ENCODE measurements around the gene PALD1.

The PALD1 gene

GRCh38 chr10:70441895-70442309 lies 36.7 kb upstream of the PALD1 start:
- Histone ChIP-seq H3K4me3 (ENCODE audit: low read length) (no peak overlapping the region), H3K4me2 (ENCODE audit: low read length) (no peak overlapping the region), H3K36me3 (ENCODE audit: insufficient read depth, low read length) (no peaks in the 10 kb centered on the region), H3K27me3 (ENCODE audit: control insufficient read depth, insufficient read depth, low read length) (peaks cover 33% of the 10 kb centered on the region), H3K9me3 (replicated peaks; ENCODE audit: low read length) (no peaks in the 10 kb centered on the region), H3K9ac (ENCODE audit: low read depth, low read length) (no peak overlapping the region), H3K4me1 (ENCODE audit: control insufficient read depth, insufficient read depth, low read length) (peaks cover 8% of the 10 kb centered on the region)

- Histone ChIP-seq H3K36me3 (ENCODE audit: insufficient read depth, low read length) (no peaks in the 10 kb centered on the region), H3K4me2 (ENCODE audit: low read length) (no peak overlapping the region), H3K4me1 (ENCODE audit: control insufficient read depth, insufficient read depth, low read length) (peaks cover 8% of the 10 kb centered on the region), H3K27me3 (ENCODE audit: control insufficient read depth, insufficient read depth, low read length) (peaks cover 33% of the 10 kb centered on the region), H3K9me3 (replicated peaks; ENCODE audit: low read length) (no peaks in the 10 kb centered on the region), H3K4me3 (ENCODE audit: low read length) (no peak overlapping the region), H3K9ac (ENCODE audit: low read depth, low read length) (no peak overlapping the region)
Observed at GRCh38 chr10:70442332-70442988, 36.1 kb upstream of the PALD1 start.

- H3K4me3 ChIP-seq (ENCODE audit: low read length) = no peak overlapping the region
- no peaks in the 10 kb centered on the region for H3K9me3 ChIP-seq (replicated peaks; ENCODE audit: low read length)
- H3K4me1 ChIP-seq (ENCODE audit: control insufficient read depth, insufficient read depth, low read length) = peaks cover 8% of the 10 kb centered on the region
- H3K27me3 ChIP-seq (ENCODE audit: control insufficient read depth, insufficient read depth, low read length) = peaks cover 27% of the 10 kb centered on the region
- no peak overlapping the region for H3K9ac ChIP-seq (ENCODE audit: low read depth, low read length)
- H3K36me3 ChIP-seq (ENCODE audit: insufficient read depth, low read length) = no peaks in the 10 kb centered on the region
- no peak overlapping the region for H3K4me2 ChIP-seq (ENCODE audit: low read length)
Observed at GRCh38 chr10:70444744-70445143, 33.8 kb upstream of the PALD1 start.

- H3K4me3 ChIP-seq (ENCODE audit: low read length) = no peak overlapping the region
- peaks cover 8% of the 10 kb centered on the region for H3K4me1 ChIP-seq (ENCODE audit: control insufficient read depth, insufficient read depth, low read length)
- H3K4me2 ChIP-seq (ENCODE audit: low read length) = no peak overlapping the region
- no peak overlapping the region for H3K9ac ChIP-seq (ENCODE audit: low read depth, low read length)
- H3K36me3 ChIP-seq (ENCODE audit: insufficient read depth, low read length) = no peaks in the 10 kb centered on the region
- no peaks in the 10 kb centered on the region for H3K9me3 ChIP-seq (replicated peaks; ENCODE audit: low read length)
- peaks cover 15% of the 10 kb centered on the region for H3K27me3 ChIP-seq (ENCODE audit: control insufficient read depth, insufficient read depth, low read length)
Observed at GRCh38 chr10:70445718-70446657, 32.6 kb upstream of the PALD1 start.

- Histone ChIP-seq H3K27me3 (ENCODE audit: control insufficient read depth, insufficient read depth, low read length) (no peaks in the 10 kb centered on the region), H3K4me2 (ENCODE audit: low read length) (no peak overlapping the region), H3K4me3 (ENCODE audit: low read length) (no peak overlapping the region), H3K36me3 (ENCODE audit: insufficient read depth, low read length) (no peaks in the 10 kb centered on the region), H3K4me1 (ENCODE audit: control insufficient read depth, insufficient read depth, low read length) (peaks cover 8% of the 10 kb centered on the region), H3K9ac (ENCODE audit: low read depth, low read length) (no peak overlapping the region), H3K9me3 (replicated peaks; ENCODE audit: low read length) (no peaks in the 10 kb centered on the region)
Observed at GRCh38 chr10:70448236-70448635, 30.3 kb upstream of the PALD1 start.

GRCh38 chr10:70455213-70455630 lies 23.3 kb upstream of the PALD1 start:
- no peaks in the 10 kb centered on the region for H3K9me3 ChIP-seq (replicated peaks; ENCODE audit: low read length)
- peaks cover 27% of the 10 kb centered on the region for H3K27me3 ChIP-seq (ENCODE audit: control insufficient read depth, insufficient read depth, low read length)
- H3K9ac ChIP-seq (ENCODE audit: low read depth, low read length) = no peak overlapping the region
- no peak overlapping the region for H3K4me3 ChIP-seq (ENCODE audit: low read length)
- H3K36me3 ChIP-seq (ENCODE audit: insufficient read depth, low read length) = no peaks in the 10 kb centered on the region
- peaks cover 9% of the 10 kb centered on the region for H3K4me1 ChIP-seq (ENCODE audit: control insufficient read depth, insufficient read depth, low read length)
- H3K4me2 ChIP-seq (ENCODE audit: low read length) = no peak overlapping the region

GRCh38 chr10:70456164-70456563 lies 22.4 kb upstream of the PALD1 start:
- H3K9ac ChIP-seq (ENCODE audit: low read depth, low read length) = no peak overlapping the region
- no peaks in the 10 kb centered on the region for H3K36me3 ChIP-seq (ENCODE audit: insufficient read depth, low read length)
- no peaks in the 10 kb centered on the region for H3K9me3 ChIP-seq (replicated peaks; ENCODE audit: low read length)
- H3K4me3 ChIP-seq (ENCODE audit: low read length) = no peak overlapping the region
- H3K27me3 ChIP-seq (ENCODE audit: control insufficient read depth, insufficient read depth, low read length) = peaks cover 27% of the 10 kb centered on the region
- no peak overlapping the region for H3K4me2 ChIP-seq (ENCODE audit: low read length)
- peaks cover 9% of the 10 kb centered on the region for H3K4me1 ChIP-seq (ENCODE audit: control insufficient read depth, insufficient read depth, low read length)

- peaks cover 15% of the 10 kb centered on the region for H3K4me1 ChIP-seq (ENCODE audit: control insufficient read depth, insufficient read depth, low read length)
- peak overlapping the region; percentile 47 for H3K4me3 ChIP-seq (ENCODE audit: low read length)
- peak overlapping the region; percentile 36 for H3K9ac ChIP-seq (ENCODE audit: low read depth, low read length)
- peak overlapping the region; percentile 79 for H3K4me2 ChIP-seq (ENCODE audit: low read length)
- peaks cover 32% of the 10 kb centered on the region for H3K27me3 ChIP-seq (ENCODE audit: control insufficient read depth, insufficient read depth, low read length)
- no peaks in the 10 kb centered on the region for H3K36me3 ChIP-seq (ENCODE audit: insufficient read depth, low read length)
- H3K9me3 ChIP-seq (replicated peaks; ENCODE audit: low read length) = no peaks in the 10 kb centered on the region
Observed at GRCh38 chr10:70457759-70458305, 20.7 kb upstream of the PALD1 start.

- Histone ChIP-seq H3K4me2 (ENCODE audit: low read length) (peak overlapping the region; percentile 79), H3K9me3 (replicated peaks; ENCODE audit: low read length) (no peaks in the 10 kb centered on the region), H3K4me1 (ENCODE audit: control insufficient read depth, insufficient read depth, low read length) (peaks cover 16% of the 10 kb centered on the region), H3K4me3 (ENCODE audit: low read length) (peak overlapping the region; percentile 47), H3K9ac (ENCODE audit: low read depth, low read length) (peak overlapping the region; percentile 36), H3K36me3 (ENCODE audit: insufficient read depth, low read length) (no peaks in the 10 kb centered on the region), H3K27me3 (ENCODE audit: control insufficient read depth, insufficient read depth, low read length) (peaks cover 34% of the 10 kb centered on the region)
Observed at GRCh38 chr10:70458329-70459060, 20.1 kb upstream of the PALD1 start.

GRCh38 chr10:70459061-70459773 lies 19.4 kb upstream of the PALD1 start:
- Histone ChIP-seq H3K4me1 (ENCODE audit: control insufficient read depth, insufficient read depth, low read length) (peaks cover 16% of the 10 kb centered on the region), H3K9me3 (replicated peaks; ENCODE audit: low read length) (no peaks in the 10 kb centered on the region)

More at GRCh38 chr10:70459061-70459773, 19.4 kb upstream of the PALD1 start:
- Histone ChIP-seq H3K27me3 (ENCODE audit: control insufficient read depth, insufficient read depth, low read length) (peaks cover 38% of the 10 kb centered on the region), H3K4me3 (ENCODE audit: low read length) (no peak overlapping the region), H3K36me3 (ENCODE audit: insufficient read depth, low read length) (no peaks in the 10 kb centered on the region), H3K4me2 (ENCODE audit: low read length) (no peak overlapping the region), H3K9ac (ENCODE audit: low read depth, low read length) (no peak overlapping the region)
